OCI-LY3 (cell line): Measurements from ENCODE around the gene TBL1XR1.

Experiments
- H2AFZ ChIP-seq: fragments of 200-600, 300-600 bp; shearing (Covaris generic); 2 replicates; pipeline ENCODE4 v1.6.0; 2014; ENCODE audit warnings: antibody characterized with exemption, low read depth, low read length
- H3K27ac ChIP-seq: fragments of 200-600, 300-600 bp; sonication (generic); 2 replicates; pipeline ENCODE4 v1.5.1; 2014; ENCODE audit warnings: mild to moderate bottlenecking, low read length, moderate library complexity, mixed read lengths
- H3K27me3 ChIP-seq: fragments of 200-600, 300-600 bp; sonication (generic); 2 replicates; pipeline ENCODE4 v1.6.1; 2014; ENCODE audit warnings: low read depth, low read length, mixed read lengths
- H3K36me3 ChIP-seq: fragments of 200-600, 300-600 bp; sonication (generic); replicated peaks from 2 replicates; pipeline ENCODE3; 2014; ENCODE audit warnings: low read depth, low read length, mixed read lengths
- H3K4me1 ChIP-seq: fragments of 300-600, 200-600 bp; sonication (generic); 2 replicates; pipeline ENCODE4 v1.6.1; 2014; ENCODE audit warnings: low read length, mixed read lengths
- H3K4me2 ChIP-seq: fragments of 200-600, 300-600 bp; sonication (generic); 2 replicates; pipeline ENCODE4 v1.6.1; 2014; ENCODE audit warnings: low read length, mixed read lengths
- H3K4me3 ChIP-seq: fragments of 300-600, 200-600 bp; sonication (generic); 2 replicates; pipeline ENCODE4 v1.5.1; 2014; ENCODE audit warnings: antibody characterized with exemption, mild to moderate bottlenecking, low read length, moderate library complexity
- H3K79me2 ChIP-seq: fragments of 300-600, 200-600 bp; shearing (Covaris generic); 2 replicates; pipeline ENCODE4 v1.6.1; 2014; ENCODE audit warnings: mild to moderate bottlenecking, low read length, mixed read lengths
- H3K9ac ChIP-seq: fragments of 300-600, 200-600 bp; shearing (Covaris generic); 2 replicates; pipeline ENCODE4 v1.6.0; 2014; ENCODE audit warnings: mild to moderate bottlenecking, low read length, moderate library complexity
- H3K9me3 ChIP-seq: fragments of 200-600, 300-600 bp; shearing (Covaris generic); 2 replicates; pipeline ENCODE4 v1.6.1; 2014; ENCODE audit warnings: low read length, mixed read lengths; ENCODE audit not compliant: insufficient read depth
- H4K20me1 ChIP-seq: fragments of 200-600, 300-600 bp; sonication (generic); 2 replicates; pipeline ENCODE4 v1.6.1; 2016; ENCODE audit warnings: low read length, mixed read lengths; ENCODE audit not compliant: insufficient read depth
- CTCF ChIP-seq: fragments of 200-600, 300-600 bp; sonication (generic); IDR thresholded peaks from 2 replicates; pipeline ENCODE4 v1.5.1; 2014; ENCODE audit warnings: antibody characterized with exemption, low read length, low read depth
- EZH2phosphoT487 ChIP-seq: fragments of 200-600 bp; shearing (Covaris generic); IDR thresholded peaks from 2 replicates; pipeline ENCODE4 v1.6.1; 2018; ENCODE audit warnings: antibody characterized with exemption, mixed run types, low read depth

Gene TBL1XR1

GRCh38 chr3:177201700-177202397 lies 4.6 kb upstream of the TBL1XR1 start:
- TF ChIP-seq CTCF (no peak), EZH2phosphoT487 (no peak)
- H3K4me2 ChIP-seq = peak overlapping the region; percentile 77
- H3K27ac ChIP-seq = peak overlapping the region; percentile 94
- H3K4me3 ChIP-seq = peak overlapping the region; percentile 56
- H3K79me2 ChIP-seq = peaks cover 14% of the 10 kb centered on the region
- H3K27me3 ChIP-seq = no peaks in the 10 kb centered on the region
- H4K20me1 ChIP-seq = no peaks in the 10 kb centered on the region
- H3K36me3 ChIP-seq = no peaks in the 10 kb centered on the region
- H2AFZ ChIP-seq = no peak overlapping the region
- peaks cover 55% of the 10 kb centered on the region for H3K4me1 ChIP-seq
- no peaks in the 10 kb centered on the region for H3K9me3 ChIP-seq
- peak overlapping the region; percentile 57 for H3K9ac ChIP-seq

- Histone ChIP-seq H3K9me3 (no peaks in the 10 kb centered on the region), H3K79me2 (peaks cover 39% of the 10 kb centered on the region), H3K27ac (peak overlapping the region; percentile 94), H3K27me3 (no peaks in the 10 kb centered on the region), H3K4me3 (peak overlapping the region; percentile 77), H3K4me1 (peaks cover 51% of the 10 kb centered on the region), H4K20me1 (0 out of 2 replicates have a peak, but pooled peaks cover 2% of the 10 kb centered on the region), H2AFZ (peak overlapping the region; percentile 7; the same call in 1 of the 2 replicates), H3K9ac (peak overlapping the region; percentile 93), H3K4me2 (peak overlapping the region; percentile 77), H3K36me3 (peaks cover 10% of the 10 kb centered on the region)
- TF ChIP-seq CTCF = no peak
Observed at GRCh38 chr3:177199206-177199760, 2.0 kb upstream of the TBL1XR1 start.

GRCh38 chr3:177197727-177198460 lies 612 bp upstream of the TBL1XR1 start:
- Histone ChIP-seq H4K20me1 (peaks cover 14% of the 10 kb centered on the region), H3K4me3 (peak overlapping the region; percentile 77), H2AFZ (no peak overlapping the region), H3K79me2 (peaks cover 53% of the 10 kb centered on the region), H3K27me3 (no peaks in the 10 kb centered on the region), H3K4me2 (peak overlapping the region; percentile 77), H3K4me1 (peaks cover 59% of the 10 kb centered on the region), H3K9me3 (no peaks in the 10 kb centered on the region), H3K9ac (peak overlapping the region; percentile 93), H3K36me3 (peaks cover 21% of the 10 kb centered on the region), H3K27ac (peak overlapping the region; percentile 94)
- TF ChIP-seq CTCF (no peak), EZH2phosphoT487 (no peak)

- peak overlapping the region; percentile 99 for H3K9ac ChIP-seq
- H4K20me1 ChIP-seq = peaks cover 27% of the 10 kb centered on the region
- H3K27me3 ChIP-seq = no peaks in the 10 kb centered on the region
- H3K79me2 ChIP-seq = peaks cover 67% of the 10 kb centered on the region
- H3K4me2 ChIP-seq = peak overlapping the region; percentile 80
- peaks cover 27% of the 10 kb centered on the region for H3K36me3 ChIP-seq
- TF ChIP-seq EZH2phosphoT487 (no peak), CTCF (no peak)
- peaks cover 59% of the 10 kb centered on the region for H3K4me1 ChIP-seq
- H3K9me3 ChIP-seq = no peaks in the 10 kb centered on the region
- H3K27ac ChIP-seq = peak overlapping the region; percentile 94
- peak overlapping the region; percentile 83 for H3K4me3 ChIP-seq
- no peak overlapping the region for H2AFZ ChIP-seq
Observed at GRCh38 chr3:177196456-177197040, 734 bp downstream of the TBL1XR1 start.
